Transverse colon (tissue), 4 donors: ENCODE results near the gene SIRPB2.

Source experiments
- CTCF ChIP-seq, 5 experiments: fragments of 200-600 bp in 3 of 5; fragments of 450-650 bp in 2 of 5; sonication (generic) in 3 of 5; IDR thresholded peaks; 1 replicate in 2 of 5; 2 replicates in 3 of 5; pipeline ENCODE4 v1.5.1; 2016 to 2017; ENCODE audit warnings: antibody characterized with exemption in 5 of 5, inconsistent platforms in 3 of 5, mild to moderate bottlenecking in 2 of 5, moderate library complexity in 1 of 5
- EP300 ChIP-seq: sonication (generic); formaldehyde crosslinking; IDR thresholded peaks from one replicate; pipeline ENCODE4 v1.6.1; 2017; ENCODE audit warnings: antibody characterized with exemption, low read depth
- POLR2A ChIP-seq: fragments of 450-650 bp; IDR thresholded peaks from one replicate; pipeline ENCODE4 v1.6.1; 2016; ENCODE audit warnings: antibody characterized with exemption, mild to moderate bottlenecking, moderate library complexity
- POLR2AphosphoS5 ChIP-seq, 3 donors: sonication (generic); formaldehyde crosslinking; IDR thresholded peaks; one replicate each; pipeline ENCODE4 v1.6.1; 2016; ENCODE audit warnings: antibody characterized with exemption in 3 of 3

GRCh38 chr20:1441133-1441532 is 50.1 kb downstream of the SIRPB2 start:
- no peak for TF ChIP-seq CTCF (IDR thresholded peaks at IDR 0.05)
- no peak for TF ChIP-seq POLR2A
- no peak for TF ChIP-seq POLR2AphosphoS5 (IDR thresholded peaks at IDR 0.05)
- TF ChIP-seq EP300, result no peak
